DND-41 (cell line): ENCODE results near the gene RAG1.
A peak's percentile ranks its signal among the peaks of the same experiment; 100 is the strongest.

ENCODE experiments used
- ATAC-seq: fragments of 200-7000 bp; cut with Tn5 transposase; 3 replicates; pipeline ENCODE4 v1.9.1; 2021; ENCODE audit warnings: low read depth; ENCODE audit not compliant: insufficient read depth
- DNase-seq: peaks from one replicate; pipeline ENCODE4 v3.0.0-alpha.2; 2020
- H2AFZ ChIP-seq: 2 replicates; pipeline ENCODE4 v1.6.0; 2012; ENCODE audit warnings: low read depth, low read length
- H3K27ac ChIP-seq: 2 replicates; pipeline ENCODE4 v1.5.1; 2012; ENCODE audit warnings: low read length, inconsistent platforms
- H3K27me3 ChIP-seq: fragments of 200-600 bp; sonication (generic); 2 replicates; pipeline ENCODE4 v1.6.0; 2012; ENCODE audit warnings: low read length, mild to moderate bottlenecking, inconsistent platforms; ENCODE audit not compliant: insufficient read depth, poor library complexity
- H3K36me3 ChIP-seq: 2 replicates; pipeline ENCODE4 v1.5.1; 2012; ENCODE audit warnings: low read length, inconsistent platforms; ENCODE audit not compliant: insufficient read depth
- H3K4me1 ChIP-seq: 2 replicates; pipeline ENCODE4 v1.5.1; 2012; ENCODE audit warnings: mild to moderate bottlenecking, low read length; ENCODE audit not compliant: insufficient read depth
- H3K4me2 ChIP-seq: 2 replicates; pipeline ENCODE4 v1.6.0; 2012; ENCODE audit warnings: mild to moderate bottlenecking, moderate library complexity, low read length, inconsistent platforms; ENCODE audit not compliant: insufficient read depth
- H3K4me3 ChIP-seq, 2 experiments: fragments of 200-600 bp in 1 of 2; shearing (Covaris generic) in 1 of 2; 2 replicates each; pipeline ENCODE4 v1.5.1; 2012 to 2016; ENCODE audit warnings: inconsistent platforms in 2 of 2, low read length in 2 of 2, mild to moderate bottlenecking in 2 of 2, low read depth in 1 of 2, moderate library complexity in 1 of 2
- H3K79me2 ChIP-seq: 2 replicates; pipeline ENCODE4 v1.6.0; 2012; ENCODE audit warnings: low read length, inconsistent platforms; ENCODE audit not compliant: insufficient read depth
- H3K9ac ChIP-seq: 2 replicates; pipeline ENCODE4 v1.6.0; 2012; ENCODE audit warnings: low read depth, mild to moderate bottlenecking, inconsistent platforms, low read length, moderate library complexity
- H3K9me3 ChIP-seq: 2 replicates; pipeline ENCODE4 v1.5.1; 2012; ENCODE audit warnings: low read length, moderate library complexity, mild to moderate bottlenecking, inconsistent platforms; ENCODE audit not compliant: insufficient read depth, severe bottlenecking
- H4K20me1 ChIP-seq: 2 replicates; pipeline ENCODE4 v1.6.0; 2012; ENCODE audit warnings: low read length; ENCODE audit not compliant: insufficient read depth
- CTCF ChIP-seq: IDR thresholded peaks from 2 replicates; pipeline ENCODE4 v1.5.1; 2012; ENCODE audit warnings: borderline replicate concordance, low read length, moderate library complexity, mild to moderate bottlenecking; ENCODE audit not compliant: poor library complexity, severe bottlenecking; ENCODE audit errors: extremely low read depth
- EZH2 ChIP-seq: IDR thresholded peaks from 3 replicates; pipeline ENCODE4 v1.6.1; 2012; ENCODE audit warnings: borderline replicate concordance, low read depth, mild to moderate bottlenecking, moderate library complexity, low read length, inconsistent platforms; ENCODE audit not compliant: severe bottlenecking

The RAG1 gene

GRCh38 chr11:36557991-36558390 lies 9.8 kb upstream of the RAG1 start:
- Histone ChIP-seq H2AFZ (peak overlapping the region; percentile 66), H3K79me2 (peaks cover 18% of the 10 kb centered on the region), H3K4me3 (peak overlapping the region; percentile 13 to 50; a peak in 3 of 4 replicates), H3K27me3 (no peaks in the 10 kb centered on the region), H3K4me2 (peak overlapping the region; percentile 62), H3K4me1 (peaks cover 41% of the 10 kb centered on the region), H3K9ac (peak overlapping the region; percentile 47), H4K20me1 (no peaks in the 10 kb centered on the region), H3K9me3 (no peaks in the 10 kb centered on the region), H3K36me3 (no peaks in the 10 kb centered on the region), H3K27ac (peak overlapping the region; percentile 88)
- no peak for ATAC-seq
- DNase-seq, result no peak
- TF ChIP-seq CTCF (no peak), EZH2 (no peak)

GRCh38 chr11:36558571-36559413 lies 9.0 kb upstream of the RAG1 start:
- Histone ChIP-seq H3K79me2 (peaks cover 18% of the 10 kb centered on the region), H3K4me2 (peak overlapping the region; percentile 62), H3K9me3 (no peaks in the 10 kb centered on the region), H3K36me3 (no peaks in the 10 kb centered on the region), H4K20me1 (no peaks in the 10 kb centered on the region), H3K27me3 (no peaks in the 10 kb centered on the region), H3K4me1 (peaks cover 41% of the 10 kb centered on the region), H3K4me3 (peak overlapping the region; percentile 13 to 50; a peak in 3 of 4 replicates), H3K27ac (peak overlapping the region; percentile 88), H2AFZ (peak overlapping the region; percentile 66), H3K9ac (peak overlapping the region; percentile 47)
- ATAC-seq (peak; percentile 93), DNase-seq (no peak)
- no peak for TF ChIP-seq CTCF

GRCh38 chr11:36564376-36565030 lies 3.3 kb upstream of the RAG1 start:
- H3K9ac ChIP-seq, result peak overlapping the region; percentile 30
- H3K4me1 ChIP-seq, result peaks cover 58% of the 10 kb centered on the region
- H3K4me2 ChIP-seq, result peak overlapping the region; percentile 47
- H3K79me2 ChIP-seq, result peaks cover 66% of the 10 kb centered on the region
- ATAC-seq, result peak; percentile 27
- no peaks in the 10 kb centered on the region for H3K9me3 ChIP-seq
- TF ChIP-seq EZH2 (no peak), CTCF (peak; percentile 82)
- H3K27ac ChIP-seq, result peak overlapping the region; percentile 75
- H3K4me3 ChIP-seq, result no peak overlapping the region
- peak; percentile 83 for DNase-seq
- H3K36me3 ChIP-seq, result peaks cover 14% of the 10 kb centered on the region; the same call in 1 of the 2 replicates
- H2AFZ ChIP-seq, result peak overlapping the region; percentile 60
- peaks cover 4% of the 10 kb centered on the region; the same call in 1 of the 2 replicates for H4K20me1 ChIP-seq
- no peaks in the 10 kb centered on the region for H3K27me3 ChIP-seq
